Testis (tissue), 2 donors: ENCODE results near the gene FOXN3.

ENCODE experiments used
- POLR2A ChIP-seq: fragments of 450-650 bp; IDR thresholded peaks from one replicate; pipeline ENCODE4 v1.6.1; 2017; ENCODE audit warnings: antibody characterized with exemption, mild to moderate bottlenecking, moderate library complexity
- TF ChIP-seq, protein P1 (sequence below), 3 experiments: fragments of 450-650 bp in 2 of 3; fragments of 200-600 bp in 1 of 3; sonication (generic) in 1 of 3; IDR thresholded peaks; one replicate each; pipeline ENCODE4 v1.5.1; 2016 to 2019; ENCODE audit warnings: antibody characterized with exemption in 3 of 3, mild to moderate bottlenecking in 2 of 3, moderate library complexity in 1 of 3

- TF ChIP-seq, protein P1, sequence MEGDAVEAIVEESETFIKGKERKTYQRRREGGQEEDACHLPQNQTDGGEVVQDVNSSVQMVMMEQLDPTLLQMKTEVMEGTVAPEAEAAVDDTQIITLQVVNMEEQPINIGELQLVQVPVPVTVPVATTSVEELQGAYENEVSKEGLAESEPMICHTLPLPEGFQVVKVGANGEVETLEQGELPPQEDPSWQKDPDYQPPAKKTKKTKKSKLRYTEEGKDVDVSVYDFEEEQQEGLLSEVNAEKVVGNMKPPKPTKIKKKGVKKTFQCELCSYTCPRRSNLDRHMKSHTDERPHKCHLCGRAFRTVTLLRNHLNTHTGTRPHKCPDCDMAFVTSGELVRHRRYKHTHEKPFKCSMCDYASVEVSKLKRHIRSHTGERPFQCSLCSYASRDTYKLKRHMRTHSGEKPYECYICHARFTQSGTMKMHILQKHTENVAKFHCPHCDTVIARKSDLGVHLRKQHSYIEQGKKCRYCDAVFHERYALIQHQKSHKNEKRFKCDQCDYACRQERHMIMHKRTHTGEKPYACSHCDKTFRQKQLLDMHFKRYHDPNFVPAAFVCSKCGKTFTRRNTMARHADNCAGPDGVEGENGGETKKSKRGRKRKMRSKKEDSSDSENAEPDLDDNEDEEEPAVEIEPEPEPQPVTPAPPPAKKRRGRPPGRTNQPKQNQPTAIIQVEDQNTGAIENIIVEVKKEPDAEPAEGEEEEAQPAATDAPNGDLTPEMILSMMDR (IDR thresholded peaks at IDR 0.05): no peak
- no peak for TF ChIP-seq POLR2A
These were observed 25.9 kb downstream of the FOXN3 start for GRCh38 chr14:89391123-89391522.
